K562 treated with DMSO at 1 percent for 24 hours (cell line): ENCODE data around the gene S100A3. TPM values are rescaled to one million over a fixed set of nuclear protein-coding genes. Genes with fewer than 3 reads are reported as not detected.

Source experiments
- total RNA-seq: library from RNA; unstranded; fragments of 300-600 nt; gene quantifications from 2 replicates; pipeline ENCODE4 v1.2.3, GENCODE V29; 2022; ENCODE audit warnings: low read depth; ENCODE audit not compliant: insufficient read depth

Gene S100A3, protein sequence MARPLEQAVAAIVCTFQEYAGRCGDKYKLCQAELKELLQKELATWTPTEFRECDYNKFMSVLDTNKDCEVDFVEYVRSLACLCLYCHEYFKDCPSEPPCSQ
- 0.44 TPM in 1 of 2 replicates, not detected in the other for total RNA-seq

GRCh38 chr1:153548722-153549688, at the start of gene S100A3:
TSS of gene S100A3 (minus strand) at chr1:153549258. CDS start at chr1:153548485, 773 bp downstream.

GRCh38 chr1:153565529-153566374, 16.7 kb upstream of the S100A3 start, which contains the start of gene S100A2:
TSS of gene S100A2 (minus strand) at chr1:153565844. CDS start at chr1:153563877, 1,967 bp downstream.

GRCh38 chr1:153545067-153546055, 3.7 kb downstream of the S100A3 start, which contains the start of gene S100A4:
TSS of gene S100A4 (minus strand) at chr1:153545806. CDS start at chr1:153544794, 1,012 bp downstream.

DNA sequence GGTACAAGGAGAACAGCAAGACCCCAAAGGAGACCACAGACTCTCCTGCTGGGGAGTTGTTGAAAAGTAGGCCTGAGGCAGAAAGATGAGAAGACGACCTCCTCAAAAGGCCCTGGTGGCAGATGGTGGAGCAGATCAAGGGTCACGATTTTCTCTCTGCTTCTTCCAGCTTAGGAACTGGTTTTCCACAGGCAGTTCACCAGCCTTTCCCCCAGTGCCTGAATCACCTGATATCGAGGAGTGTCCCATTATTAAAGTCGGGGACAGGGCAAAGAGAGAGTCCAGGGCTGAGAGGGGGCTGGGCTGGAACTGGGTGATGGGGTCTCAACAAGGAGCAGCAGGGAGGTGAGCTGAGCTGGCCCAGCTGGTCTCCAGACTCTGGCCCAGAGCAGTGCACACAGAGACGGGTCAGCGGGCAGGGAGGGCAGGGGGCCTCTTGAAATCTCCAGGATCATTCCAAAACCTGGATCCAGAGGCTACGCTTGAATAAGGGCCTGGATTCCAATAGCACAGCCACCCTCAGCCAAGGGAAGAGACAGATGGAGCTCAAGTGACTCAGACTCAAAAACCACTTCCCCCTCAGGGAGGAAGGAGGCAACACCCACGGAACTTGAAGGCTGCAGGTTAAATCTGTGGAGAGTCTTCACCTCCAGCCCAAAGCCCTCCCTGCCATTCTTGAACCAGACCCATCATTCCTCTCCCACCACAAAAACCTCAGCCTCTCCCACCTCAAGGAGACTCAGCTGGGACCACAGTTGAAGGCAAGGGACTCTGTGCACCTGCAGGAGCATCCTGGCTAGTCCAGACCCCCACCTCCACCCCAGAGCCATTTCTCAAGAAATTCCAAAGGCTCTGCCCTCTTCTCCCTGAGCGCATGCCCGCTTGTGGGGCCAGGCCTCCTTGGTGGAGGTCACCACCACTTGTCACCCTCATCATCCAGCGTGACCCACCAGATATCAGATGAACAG, 8.4 kb downstream of the S100A3 start, which contains the start of gene S100A5:
S100A5 (minus strand) TSS at position 541 of the 968 bp plus-strand sequence. CDS start 743 bp downstream, outside the sequence.

DNA sequence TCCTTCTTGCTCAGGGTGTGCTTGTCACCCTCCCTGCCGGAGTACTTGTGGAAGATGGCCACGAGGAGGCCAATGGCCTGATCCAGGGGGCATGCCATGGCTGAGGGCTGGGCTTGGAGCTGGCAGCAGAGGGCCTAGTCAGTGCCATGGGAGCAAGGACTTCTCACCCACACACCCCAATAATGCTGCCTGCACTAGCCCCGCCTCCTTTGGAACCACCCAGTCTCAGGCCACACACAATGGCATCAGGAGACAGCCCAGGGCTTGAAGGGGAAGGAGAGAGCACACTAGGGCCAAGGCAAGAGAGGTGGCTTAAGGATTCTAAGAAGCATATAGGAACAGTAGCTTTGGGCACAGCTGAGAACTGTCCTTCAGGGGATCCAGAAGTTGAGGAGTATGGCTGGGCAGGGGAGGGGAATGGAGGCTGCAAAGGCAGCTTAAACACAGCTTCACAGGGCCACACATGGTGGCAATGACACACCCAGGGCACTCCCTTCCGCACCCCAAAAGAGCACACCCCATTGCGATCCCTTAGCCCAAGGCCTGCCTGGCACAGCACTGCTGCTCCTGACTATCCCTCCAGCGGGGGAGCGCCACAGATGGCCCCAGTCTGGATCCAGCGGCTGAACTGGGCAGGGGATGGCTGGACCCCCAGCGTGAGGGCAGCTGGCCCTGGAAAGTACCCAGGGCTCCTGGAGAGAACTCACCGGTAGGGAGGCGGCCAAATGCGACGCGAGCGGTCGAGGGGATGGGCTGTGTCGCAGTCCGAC, 13.6 kb downstream of the S100A3 start, which contains the start of gene S100A6:
S100A6 (minus strand) TSS at position 750 of the 770 bp plus-strand sequence; CDS start at position 98, 652 bp downstream.

Other genes starting within 250 kb of the S100A3 start
- 0.53 and 1.1 TPM in 2 replicates for gene PGLYRP3, start 236.3 kb downstream of the S100A3 start, total RNA-seq
- gene PGLYRP4, start 200.4 kb downstream of the S100A3 start, total RNA-seq: 10.7 and 11.8 TPM in 2 replicates
- gene S100A9, start 191.4 kb downstream of the S100A3 start, total RNA-seq: not detected in 2 replicates
- not detected in 2 replicates for gene S100A12, start 173.6 kb downstream of the S100A3 start, total RNA-seq
- not detected in 2 replicates for gene S100A8, start 158.2 kb downstream of the S100A3 start, total RNA-seq
- gene S100A7A, start 132.7 kb downstream of the S100A3 start, total RNA-seq: 0.09 TPM in 1 of 2 replicates, not detected in the other
- gene S100A7, start 88.6 kb downstream of the S100A3 start, total RNA-seq: not detected in 2 replicates
- 14.1 and 19.7 TPM in 2 replicates for gene S100A6, start 13.3 kb downstream of the S100A3 start, total RNA-seq
- gene S100A5, start 8.3 kb downstream of the S100A3 start, total RNA-seq: not detected in 2 replicates
- gene S100A4, start 3.5 kb downstream of the S100A3 start, total RNA-seq: 5.4 and 6.5 TPM in 2 replicates
- not detected in 2 replicates for gene S100A2, start 16.6 kb upstream of the S100A3 start, total RNA-seq
- gene S100A16, start 63.9 kb upstream of the S100A3 start, total RNA-seq: 5.0 and 5.5 TPM in 2 replicates
- 1.3 TPM in 1 of 2 replicates, not detected in the other for gene S100A14, start 67.1 kb upstream of the S100A3 start, total RNA-seq
- gene S100A13, start 78.2 kb upstream of the S100A3 start, total RNA-seq: 195 and 202 TPM in 2 replicates
- 31.8 and 34.2 TPM in 2 replicates for gene S100A1, start 79.2 kb upstream of the S100A3 start, total RNA-seq
- gene CHTOP, start 84.8 kb upstream of the S100A3 start, total RNA-seq: 56.0 and 57.4 TPM in 2 replicates
- 49.3 and 51.6 TPM in 2 replicates for gene SNAPIN, start 109.4 kb upstream of the S100A3 start, total RNA-seq
- 237 and 240 TPM in 2 replicates for gene ILF2, start 121.7 kb upstream of the S100A3 start, total RNA-seq
- gene NPR1, start 129.4 kb upstream of the S100A3 start, total RNA-seq: not detected in 2 replicates
- gene INTS3, start 178.8 kb upstream of the S100A3 start, total RNA-seq: 28.2 and 29.5 TPM in 2 replicates
- 9.0 and 9.3 TPM in 2 replicates for gene SLC27A3, start 226.1 kb upstream of the S100A3 start, total RNA-seq